Activated CD8-positive, alpha-beta T cell treated with anti-CD3 and anti-CD28 coated beads, Interleukin-2, amount 10 ng/mL, durations not matched to agents 7 days and 5 days (primary cell): Measurements from ENCODE around the gene XXYLT1. TPM values are rescaled to one million over a fixed set of nuclear protein-coding genes. Genes with fewer than 3 reads are reported as not detected.
"Not testable (repeated sequence)": the region's sequence is repeated elsewhere in the genome, so short reads cannot be mapped to it uniquely, and the experiment has no call there.

Experiments used
- ATAC-seq: fragments of 150-1000 bp; cut with Tn5 transposase; one replicate; pipeline ENCODE4 v1.10.0; 2021; ENCODE audit warnings: moderate library complexity
- CTCF ChIA-PET: fragments of 350-600 bp; sonication (Branson Sonifier 250); formaldehyde crosslinking; loops from one replicate; lab custom pipeline; 2021; ENCODE audit warnings: antibody characterized with exemption; lab: Charles Lee
- POLR2A ChIA-PET: fragments of 350-600 bp; sonication (Branson Sonifier 250); formaldehyde crosslinking; loops from one replicate; lab custom pipeline; 2021; ENCODE audit warnings: antibody characterized with exemption; lab: Charles Lee
- DNase-seq: peaks from one replicate; pipeline ENCODE4 v3.0.0-alpha.2; 2020
- H3K27ac Mint-ChIP-seq: one replicate; pipeline ENCODE4 v1.8.0; 2021; ENCODE audit warnings: mild to moderate bottlenecking, mixed read lengths
- H3K27me3 Mint-ChIP-seq: one replicate; pipeline ENCODE4 v1.8.0; 2021; ENCODE audit warnings: low read depth, mixed read lengths
- H3K36me3 Mint-ChIP-seq: one replicate; pipeline ENCODE4 v1.8.0; 2021; ENCODE audit warnings: low read depth, mixed read lengths
- H3K4me1 Mint-ChIP-seq: one replicate; pipeline ENCODE4 v1.8.0; 2021; ENCODE audit warnings: low read depth, mixed read lengths
- H3K4me3 Mint-ChIP-seq: one replicate; pipeline ENCODE4 v1.8.0; 2021; ENCODE audit warnings: mild to moderate bottlenecking, mixed read lengths
- H3K9me3 Mint-ChIP-seq: one replicate; pipeline ENCODE4 v1.8.0; 2022; ENCODE audit warnings: mixed read lengths; ENCODE audit not compliant: insufficient read depth
- total RNA-seq, 2 experiments: library from RNA; stranded (reverse); gene quantifications; one replicate each; pipeline ENCODE4 v1.2.3, GENCODE V29; 2021

Gene XXYLT1
- total RNA-seq, 2 experiments from 2014 or later, result 10.8 to 13.3 TPM

DNA sequence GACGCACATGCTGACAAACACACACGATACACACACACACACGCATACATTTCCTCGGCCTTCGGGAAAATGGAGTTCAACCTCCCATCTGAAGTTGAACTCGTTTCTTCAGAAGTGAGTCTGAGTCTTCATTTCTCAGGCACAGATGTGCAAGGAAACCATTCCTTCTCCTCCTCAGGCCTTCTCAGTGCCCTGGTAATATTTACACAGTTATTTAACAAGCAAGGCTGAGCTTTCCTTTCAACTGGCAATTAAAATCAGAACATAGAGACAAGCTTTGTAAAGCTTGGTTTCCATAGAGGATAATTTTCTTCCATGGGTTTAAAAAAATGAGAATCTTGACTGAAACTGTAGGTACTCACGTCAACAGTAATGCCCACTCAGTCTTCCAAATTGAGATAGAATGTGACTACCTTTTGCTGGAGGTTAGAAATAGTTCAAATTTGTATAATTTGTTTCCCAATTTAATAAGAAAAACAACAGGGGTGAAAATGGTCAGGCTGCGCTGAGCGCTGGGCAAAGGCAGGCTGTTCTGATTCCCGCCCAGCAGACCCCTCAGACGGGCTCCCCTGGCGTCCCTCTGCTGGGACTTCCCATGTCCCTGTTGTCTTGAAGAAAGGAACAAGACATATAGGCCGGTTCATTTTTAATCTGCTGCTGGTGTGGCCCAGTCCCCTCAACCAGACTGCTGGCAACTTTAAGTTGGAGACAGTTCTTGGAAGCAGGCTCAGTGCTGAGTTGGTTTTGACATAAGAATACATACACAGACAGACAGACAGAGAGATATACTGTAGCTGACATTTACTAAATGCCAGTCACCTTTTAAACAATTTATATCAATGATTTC lies 174.3 kb downstream of the XXYLT1 start:
- Mint-ChIP-seq H3K4me3 (no peak overlapping the region), H3K27ac (no peak overlapping the region), H3K27me3 (no peaks in the 10 kb centered on the region), H3K9me3 (no peaks in the 10 kb centered on the region), H3K36me3 (no peaks in the 10 kb centered on the region), H3K4me1 (peaks cover 33% of the 10 kb centered on the region)
- no peak for DNase-seq
- ChIA-PET CTCF (interaction anchor here (1.2 kb wide), 1 partner anchor 10 kb away, joined by 5 read pairs; no protein-coding TSS in a partner anchor), POLR2A (no interaction called here)
- no peak for ATAC-seq

DNA sequence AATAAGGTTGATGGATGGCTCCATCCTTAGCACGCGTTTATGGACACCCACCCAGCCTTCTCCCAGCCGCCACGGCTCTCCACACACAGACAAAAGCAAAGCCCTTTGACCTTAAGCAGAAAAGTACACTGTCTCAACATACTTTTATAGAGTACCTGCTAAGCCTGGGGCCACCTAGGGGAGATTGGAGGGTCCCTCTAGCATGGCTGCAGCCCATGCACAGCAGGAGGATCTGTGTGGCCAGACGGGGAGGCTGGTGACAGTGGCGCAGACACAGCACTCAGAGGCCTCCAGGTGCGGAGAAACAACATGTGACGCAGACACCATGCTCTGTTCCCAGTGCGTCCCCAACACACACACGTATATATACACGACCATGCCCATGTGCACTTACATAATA lies 174.9 kb downstream of the XXYLT1 start:
- CTCF ChIA-PET, result no interaction called here
- Mint-ChIP-seq H3K9me3 (no peaks in the 10 kb centered on the region), H3K4me3 (no peak overlapping the region), H3K36me3 (no peaks in the 10 kb centered on the region), H3K4me1 (peaks cover 27% of the 10 kb centered on the region), H3K27me3 (no peaks in the 10 kb centered on the region), H3K27ac (no peak overlapping the region)
- no peak for DNase-seq
- no peak for ATAC-seq
- POLR2A ChIA-PET, result no interaction called here

DNA sequence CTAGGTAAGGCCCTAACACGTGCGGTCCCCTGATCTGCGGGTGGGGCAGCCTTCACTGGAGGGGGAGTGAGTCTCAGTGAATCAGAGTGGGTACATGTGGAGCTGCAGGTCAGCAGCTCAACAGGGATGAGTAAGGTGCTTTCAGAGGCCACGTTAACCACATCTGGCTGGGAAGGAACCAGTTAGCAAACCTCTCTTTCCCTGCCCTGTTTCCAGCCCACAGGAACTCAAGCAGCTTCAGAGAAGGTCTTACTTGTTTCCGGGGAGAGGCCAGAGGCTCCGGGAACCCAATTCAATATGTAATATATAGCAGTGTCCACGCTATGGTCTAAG lies 175.3 kb downstream of the XXYLT1 start:
- no peak for DNase-seq
- Mint-ChIP-seq H3K36me3 (no peaks in the 10 kb centered on the region), H3K4me1 (peaks cover 24% of the 10 kb centered on the region), H3K27me3 (no peaks in the 10 kb centered on the region), H3K9me3 (no peaks in the 10 kb centered on the region), H3K27ac (no peak overlapping the region), H3K4me3 (no peak overlapping the region)
- CTCF ChIA-PET, result no interaction called here
- no peak for ATAC-seq
- POLR2A ChIA-PET, result no interaction called here

DNA sequence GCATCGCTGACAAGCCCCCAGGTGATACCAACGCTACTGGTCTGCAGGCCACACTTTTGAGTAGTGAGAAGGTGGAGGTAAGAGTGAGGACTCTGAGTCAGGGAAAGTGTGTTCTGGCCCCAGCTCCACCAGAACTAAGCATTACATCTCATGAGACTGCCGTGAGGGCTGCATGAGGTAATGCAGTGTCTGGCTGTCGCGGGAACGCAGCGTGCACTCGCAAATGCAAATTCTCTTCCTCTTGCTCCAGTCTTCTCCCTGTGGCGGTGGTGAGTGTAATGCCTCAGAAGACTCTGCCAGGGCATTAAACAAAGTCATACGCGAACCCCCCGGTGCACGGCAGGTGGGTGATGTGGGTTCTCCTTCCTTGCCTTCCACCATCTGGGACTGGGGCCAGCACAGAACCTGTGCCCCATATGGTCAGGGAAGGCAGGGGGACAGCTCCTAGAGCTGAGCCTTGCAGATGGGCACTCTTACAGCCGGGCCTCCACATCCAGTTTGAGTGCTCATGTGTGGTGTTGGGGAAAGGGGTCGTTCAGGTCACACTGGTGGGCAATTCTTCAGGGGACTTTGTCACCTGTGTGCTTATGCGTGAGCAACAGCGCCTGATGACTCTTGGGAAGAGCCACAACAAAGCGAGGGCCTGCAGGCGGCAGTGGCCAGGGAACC lies 175.8 kb downstream of the XXYLT1 start:
- Mint-ChIP-seq H3K27ac (no peak overlapping the region), H3K9me3 (no peaks in the 10 kb centered on the region), H3K4me3 (no peak overlapping the region), H3K27me3 (no peaks in the 10 kb centered on the region), H3K4me1 (peaks cover 20% of the 10 kb centered on the region), H3K36me3 (no peaks in the 10 kb centered on the region)
- CTCF ChIA-PET, result no interaction called here
- ATAC-seq, result no peak
- POLR2A ChIA-PET, result interaction anchor here (0.7 kb wide), 1 partner anchor 68 kb away, joined by 3 read pairs; no protein-coding TSS in a partner anchor
- DNase-seq, result no peak

DNA sequence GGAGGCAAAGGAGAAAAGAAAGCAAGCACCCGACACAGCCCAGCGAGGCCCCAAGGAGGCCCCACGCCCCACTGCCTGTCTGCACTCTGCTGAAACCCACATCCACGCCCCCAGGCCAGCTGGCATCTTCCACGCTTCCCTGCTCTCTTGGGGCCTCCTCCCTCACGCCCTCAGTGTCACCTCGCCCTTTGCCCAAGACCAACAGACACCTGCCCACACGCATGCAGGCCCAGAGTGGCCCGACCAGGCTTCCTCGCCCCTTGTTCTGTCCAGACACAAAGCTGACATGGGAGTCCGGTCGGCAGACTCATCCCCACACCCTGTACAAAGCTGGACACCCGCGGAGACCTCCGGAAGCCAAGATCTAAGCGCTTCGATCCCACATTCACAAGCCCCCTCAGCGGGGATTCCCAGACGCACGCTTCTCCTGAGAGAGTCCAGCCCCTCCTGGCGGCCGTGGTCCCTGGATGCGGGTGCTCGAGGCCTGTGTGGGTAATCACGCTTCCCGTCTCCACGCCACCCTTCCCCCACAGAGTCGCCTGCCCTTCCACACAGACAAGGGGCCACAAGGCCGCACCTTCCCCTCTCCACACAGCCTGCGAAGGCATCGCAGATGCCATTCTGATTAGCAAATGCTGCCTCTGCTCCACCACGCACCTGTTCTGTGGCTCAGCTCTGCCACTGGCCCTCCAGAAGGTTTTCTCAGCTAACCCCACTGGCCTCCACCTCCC lies 176.6 kb downstream of the XXYLT1 start:
- Mint-ChIP-seq H3K4me3 (no peak overlapping the region), H3K27ac (no peak overlapping the region), H3K9me3 (no peaks in the 10 kb centered on the region), H3K36me3 (no peaks in the 10 kb centered on the region), H3K27me3 (no peaks in the 10 kb centered on the region), H3K4me1 (peaks cover 20% of the 10 kb centered on the region)
- ATAC-seq (no peak), DNase-seq (no peak)
- CTCF ChIA-PET, result no interaction called here
- POLR2A ChIA-PET, result interaction anchor here (0.7 kb wide), 1 partner anchor 67 kb away, joined by 3 read pairs; no protein-coding TSS in a partner anchor

DNA sequence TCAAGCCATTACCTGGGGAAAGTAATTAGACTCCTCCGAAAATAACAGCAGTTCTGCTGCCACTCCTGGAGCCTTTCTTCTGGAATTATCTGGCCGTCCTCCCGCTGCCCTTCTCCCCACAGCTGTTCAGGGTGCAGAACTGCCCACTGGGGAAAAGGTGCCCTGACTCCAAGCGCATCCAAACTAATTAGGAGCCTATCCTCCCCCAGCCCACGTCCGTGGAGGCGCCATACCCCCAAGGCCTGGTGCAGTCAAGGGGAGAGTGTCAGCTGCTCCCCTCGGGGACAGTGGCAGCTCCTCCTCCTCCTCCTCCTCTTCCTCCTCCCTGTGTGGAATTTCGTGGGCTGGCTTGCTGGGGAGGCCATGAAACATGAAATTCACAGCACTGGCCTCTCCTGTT lies 177.2 kb downstream of the XXYLT1 start:
- ATAC-seq (no peak), DNase-seq (no peak)
- no peak overlapping the region for H3K4me3 Mint-ChIP-seq
- H3K36me3 Mint-ChIP-seq, result no peaks in the 10 kb centered on the region
- no peak overlapping the region for H3K27ac Mint-ChIP-seq
- H3K9me3 Mint-ChIP-seq, result no peaks in the 10 kb centered on the region
- POLR2A ChIA-PET, result no interaction called here
- CTCF ChIA-PET, result no interaction called here
- peaks cover 20% of the 10 kb centered on the region for H3K4me1 Mint-ChIP-seq
- no peaks in the 10 kb centered on the region for H3K27me3 Mint-ChIP-seq

DNA sequence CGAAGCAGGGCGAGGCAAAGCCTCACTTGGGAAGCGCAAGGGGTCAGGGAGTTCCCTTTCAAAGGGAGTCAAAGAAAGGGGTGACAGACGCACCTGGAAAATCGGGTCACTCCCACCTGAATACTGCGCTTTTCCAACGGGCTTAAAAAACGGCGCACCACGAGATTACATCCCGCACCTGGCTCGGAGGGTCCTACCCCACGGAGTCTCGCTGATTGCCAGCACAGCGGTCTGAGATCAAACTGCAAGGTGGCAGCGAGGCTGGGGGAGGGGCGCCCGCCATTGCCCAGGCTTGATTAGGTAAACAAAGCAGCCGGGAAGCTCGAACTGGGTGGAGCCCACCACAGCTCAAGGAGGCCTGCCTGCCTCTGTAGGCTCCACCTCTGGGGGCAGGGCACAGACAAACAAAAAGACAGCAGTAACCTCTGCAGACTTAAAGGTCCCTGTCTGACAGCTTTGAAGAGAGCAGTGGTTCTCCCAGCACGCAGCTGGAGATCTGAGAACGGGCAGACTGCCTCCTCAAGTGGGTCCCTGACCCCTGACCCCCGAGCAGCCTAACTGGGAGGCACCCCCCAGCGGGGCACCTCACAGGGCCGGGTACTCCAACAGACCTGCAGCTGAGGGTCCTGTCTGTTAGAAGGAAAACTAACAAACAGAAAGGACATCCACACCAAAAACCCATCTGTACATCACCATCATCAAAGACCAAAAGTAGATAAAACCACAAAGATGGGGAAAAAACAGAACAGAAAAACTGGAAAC lies 182.9 kb downstream of the XXYLT1 start:
- Mint-ChIP-seq H3K4me3 (peak overlapping the region; percentile 34), H3K27ac (peak overlapping the region; percentile 34)
- H3K27me3 Mint-ChIP-seq, H3K36me3 Mint-ChIP-seq, DNase-seq, H3K4me1 Mint-ChIP-seq, POLR2A ChIA-PET, H3K9me3 Mint-ChIP-seq, ATAC-seq: not testable (repeated sequence)
- CTCF ChIA-PET, result interaction anchor here (0.7 kb wide), 1 partner anchor 19 kb away, joined by 3 read pairs; no protein-coding TSS in a partner anchor

DNA sequence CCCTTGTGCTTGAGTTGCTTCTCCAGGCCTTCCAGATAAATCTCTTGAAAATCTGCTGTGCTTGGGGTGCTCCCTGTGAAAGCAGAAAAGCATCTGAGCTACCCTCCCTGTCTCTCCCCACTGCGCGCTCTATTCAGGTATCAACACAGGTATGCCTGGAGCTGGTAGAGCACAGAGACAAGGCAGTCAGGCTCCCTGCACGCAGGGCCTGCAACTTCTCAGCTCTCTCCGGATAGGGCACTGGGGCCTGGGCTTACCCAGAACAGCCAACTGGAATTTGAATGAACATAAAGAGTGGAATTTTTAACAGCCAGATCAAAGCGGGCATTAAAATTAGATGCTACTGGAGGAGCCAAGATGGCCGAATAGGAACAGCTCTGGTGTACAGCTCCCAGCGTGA lies 183.6 kb downstream of the XXYLT1 start:
- Mint-ChIP-seq H3K36me3 (no peaks in the 10 kb centered on the region), H3K4me3 (no peak overlapping the region), H3K4me1 (peaks cover 8% of the 10 kb centered on the region), H3K27ac (no peak overlapping the region), H3K27me3 (no peaks in the 10 kb centered on the region), H3K9me3 (no peaks in the 10 kb centered on the region)
- ChIA-PET CTCF (interaction anchor here (0.7 to 0.8 kb wide), 2 partner anchors 19 to 85 kb away, joined by 3 read pairs; no protein-coding TSS in a partner anchor), POLR2A (no interaction called here)
- no peak for DNase-seq
- ATAC-seq, result no peak

DNA sequence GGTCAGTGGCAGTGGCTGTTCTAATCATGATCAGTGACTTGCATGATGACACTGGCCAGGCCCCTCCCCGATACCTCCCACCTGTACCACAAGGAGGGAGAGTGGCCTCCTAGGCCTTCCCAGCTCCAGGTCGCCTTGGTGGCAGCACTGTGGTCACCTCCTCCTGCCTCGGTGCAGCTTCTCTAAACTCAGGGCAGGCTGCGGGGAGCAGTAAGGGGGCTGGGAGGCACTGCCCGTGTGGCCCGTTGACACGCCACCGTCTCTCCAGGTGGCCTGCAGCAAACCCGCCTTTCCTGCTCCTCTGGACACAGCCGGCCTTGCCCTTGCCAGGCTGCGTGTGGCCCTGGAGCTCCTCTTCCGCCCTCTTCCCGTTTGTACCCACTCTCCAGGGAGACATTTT lies 184.1 kb downstream of the XXYLT1 start:
- Mint-ChIP-seq H3K27me3 (no peaks in the 10 kb centered on the region), H3K4me1 (peaks cover 8% of the 10 kb centered on the region), H3K4me3 (no peak overlapping the region), H3K36me3 (no peaks in the 10 kb centered on the region), H3K9me3 (no peaks in the 10 kb centered on the region), H3K27ac (no peak overlapping the region)
- no peak for DNase-seq
- POLR2A ChIA-PET, result no interaction called here
- CTCF ChIA-PET, result interaction anchor here (0.8 kb wide), 1 partner anchor 84 kb away, joined by 3 read pairs; no protein-coding TSS in a partner anchor
- no peak for ATAC-seq

DNA sequence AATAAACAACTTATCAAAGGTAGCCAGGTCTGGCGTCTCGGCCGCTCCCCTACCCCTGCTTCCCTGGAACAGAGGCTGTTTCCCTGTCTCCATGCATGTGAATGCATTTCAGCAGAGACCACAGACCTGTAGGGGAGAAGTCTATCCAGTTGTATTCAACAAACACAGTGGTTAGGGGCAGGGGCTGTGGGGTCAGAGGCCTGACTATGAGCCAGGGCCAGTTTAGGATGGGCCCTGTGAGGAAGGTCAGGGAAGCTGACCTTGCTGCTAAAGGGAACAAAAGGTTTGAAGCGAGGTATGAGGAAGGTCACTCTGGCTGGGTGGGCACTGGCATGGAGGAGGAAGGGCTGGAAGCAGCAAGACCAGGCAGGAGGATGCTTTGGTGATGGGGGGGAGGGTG lies 184.6 kb downstream of the XXYLT1 start:
- POLR2A ChIA-PET, result interaction anchor here (0.6 kb wide), 1 partner anchor 384 kb away, joined by 3 read pairs; no protein-coding TSS in a partner anchor
- ATAC-seq (no peak), DNase-seq (no peak)
- Mint-ChIP-seq H3K4me1 (peaks cover 8% of the 10 kb centered on the region), H3K9me3 (no peaks in the 10 kb centered on the region), H3K27me3 (no peaks in the 10 kb centered on the region), H3K4me3 (no peak overlapping the region), H3K27ac (no peak overlapping the region), H3K36me3 (no peaks in the 10 kb centered on the region)
- CTCF ChIA-PET, result interaction anchor here (0.8 to 1.2 kb wide), 2 partner anchors 20 to 84 kb away, joined by 3 to 4 read pairs; no protein-coding TSS in a partner anchor
